BE2C (cell line): ENCODE measurements around the gene CNTN4.

Source experiments
- DNase-seq: peaks from one replicate; pipeline ENCODE4 v3.0.0-alpha.2; 2020
- H3K27me3 ChIP-seq: fragments of 250-450 bp; sonication (Bioruptor Pico); 2 replicates; pipeline ENCODE4 v1.5.1; 2020; ENCODE audit warnings: mild to moderate bottlenecking
- H3K36me3 ChIP-seq: fragments of 250-450 bp; sonication (Bioruptor Pico); 2 replicates; pipeline ENCODE4 v1.5.1; 2020; ENCODE audit warnings: mild to moderate bottlenecking
- H3K4me1 ChIP-seq: fragments of 250-450 bp; sonication (Bioruptor Pico); 2 replicates; pipeline ENCODE4 v1.5.1; 2020
- H3K4me3 ChIP-seq: 2 replicates; pipeline ENCODE4 v1.5.1; 2011; ENCODE audit warnings: low read depth, low read length
- H3K9me3 ChIP-seq: fragments of 250-450 bp; sonication (Bioruptor Pico); 2 replicates; pipeline ENCODE4 v1.5.1; 2020
- CTCF ChIP-seq: IDR thresholded peaks from 2 replicates; pipeline ENCODE4 v1.5.1; 2012; ENCODE audit warnings: mild to moderate bottlenecking, low read depth, low read length

The CNTN4 gene

GRCh38 chr3:2927259-2927658, 828.6 kb downstream of the CNTN4 start:
- no peak overlapping the region for H3K4me3 ChIP-seq
- no peaks in the 10 kb centered on the region for H3K36me3 ChIP-seq
- DNase-seq = no peak
- TF ChIP-seq CTCF = no peak
- no peaks in the 10 kb centered on the region for H3K4me1 ChIP-seq
- H3K27me3 ChIP-seq = no peaks in the 10 kb centered on the region
- no peaks in the 10 kb centered on the region for H3K9me3 ChIP-seq

GRCh38 chr3:2929574-2929973, 830.9 kb downstream of the CNTN4 start:
- no peak for DNase-seq
- Histone ChIP-seq H3K27me3 (no peaks in the 10 kb centered on the region), H3K4me3 (no peak overlapping the region), H3K36me3 (no peaks in the 10 kb centered on the region), H3K9me3 (no peaks in the 10 kb centered on the region), H3K4me1 (no peaks in the 10 kb centered on the region)
- no peak for TF ChIP-seq CTCF

GRCh38 chr3:2931265-2931664, 832.6 kb downstream of the CNTN4 start:
- no peaks in the 10 kb centered on the region for H3K36me3 ChIP-seq

GRCh38 chr3:2934541-2934940, 835.9 kb downstream of the CNTN4 start:
- Histone ChIP-seq H3K27me3 (no peaks in the 10 kb centered on the region), H3K4me3 (no peak overlapping the region), H3K4me1 (no peaks in the 10 kb centered on the region), H3K36me3 (no peaks in the 10 kb centered on the region), H3K9me3 (no peaks in the 10 kb centered on the region)
- DNase-seq = no peak
- no peak for TF ChIP-seq CTCF

More at GRCh38 chr3:2931265-2931664, 832.6 kb downstream of the CNTN4 start:
- no peak for DNase-seq
- no peak for TF ChIP-seq CTCF
- Histone ChIP-seq H3K4me3 (no peak overlapping the region), H3K9me3 (no peaks in the 10 kb centered on the region), H3K4me1 (no peaks in the 10 kb centered on the region), H3K27me3 (no peaks in the 10 kb centered on the region)

GRCh38 chr3:2937055-2937454, 838.4 kb downstream of the CNTN4 start:
- Histone ChIP-seq H3K4me1 (no peaks in the 10 kb centered on the region), H3K4me3 (no peak overlapping the region), H3K36me3 (no peaks in the 10 kb centered on the region), H3K9me3 (no peaks in the 10 kb centered on the region), H3K27me3 (no peaks in the 10 kb centered on the region)
- no peak for DNase-seq
- no peak for TF ChIP-seq CTCF

GRCh38 chr3:2937592-2937991, 838.9 kb downstream of the CNTN4 start:
- H3K36me3 ChIP-seq = no peaks in the 10 kb centered on the region
- no peak overlapping the region for H3K4me3 ChIP-seq
- no peaks in the 10 kb centered on the region for H3K27me3 ChIP-seq
- H3K9me3 ChIP-seq = no peaks in the 10 kb centered on the region
- TF ChIP-seq CTCF = no peak
- no peak for DNase-seq
- H3K4me1 ChIP-seq = no peaks in the 10 kb centered on the region
